ENCODE results near the gene IL16. TPM values are rescaled to one million over a fixed set of nuclear protein-coding genes. Genes with fewer than 3 reads are reported as not detected.

Gene IL16
- total RNA-seq, 4 donors from 2014 or later: 9.7 to 15.2 (median 10.9) TPM

- TF ChIP-seq CTCF (IDR thresholded peaks at IDR 0.05) (no peak), POLR2A (IDR thresholded peaks at IDR 0.05) (no peak)
- intact Hi-C loops (cut with DNase I; ENCODE audit: low total_unique reads): no loop called here
- WGBS, 2 donors: 84 to 86% methylated on average over 6 of the region's 6 CpGs
- DNase-seq (ENCODE audit: low spot score in 2 of 2): peak in 1 of 2 donors; percentile 71
- no peak overlapping the region for H3K4me3 ChIP-seq (ENCODE audit: low read depth, poor library complexity, severe bottlenecking)
These were observed 64.6 kb downstream of the IL16 start for GRCh38 chr15:81261172-81261811.

DNA sequence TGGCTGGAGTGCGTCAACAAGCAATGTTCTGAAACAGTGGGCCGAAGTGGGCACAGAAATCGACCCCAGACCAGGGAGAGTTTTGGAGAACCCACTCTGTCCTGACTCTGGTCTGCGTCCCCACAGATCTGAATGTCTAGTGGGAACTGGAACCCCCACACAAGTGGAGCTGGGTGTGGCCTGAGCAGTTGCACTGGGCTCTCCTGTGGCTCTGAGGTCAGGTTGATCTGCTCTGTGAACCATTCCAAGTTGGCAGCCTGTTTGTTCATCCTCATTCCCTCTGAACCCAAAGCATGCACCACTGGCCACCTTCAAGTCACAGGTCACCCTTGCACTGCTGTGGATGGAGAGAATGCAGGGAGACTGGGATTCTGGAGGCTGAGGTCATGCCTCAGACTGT is 66.8 kb downstream of the IL16 start:
- DNase-seq (ENCODE audit: low spot score in 2 of 2): peak in 1 of 2 donors; percentile 67
- H3K4me3 ChIP-seq (ENCODE audit: low read depth, poor library complexity, severe bottlenecking): no peak overlapping the region
- intact Hi-C loops (cut with DNase I; ENCODE audit: low total_unique reads): no loop called here
- 89 to 93% methylated on average over 4 of the region's 4 CpGs for WGBS, 2 donors
- TF ChIP-seq POLR2A (IDR thresholded peaks at IDR 0.05) (no peak), CTCF (IDR thresholded peaks at IDR 0.05) (no peak)

DNA sequence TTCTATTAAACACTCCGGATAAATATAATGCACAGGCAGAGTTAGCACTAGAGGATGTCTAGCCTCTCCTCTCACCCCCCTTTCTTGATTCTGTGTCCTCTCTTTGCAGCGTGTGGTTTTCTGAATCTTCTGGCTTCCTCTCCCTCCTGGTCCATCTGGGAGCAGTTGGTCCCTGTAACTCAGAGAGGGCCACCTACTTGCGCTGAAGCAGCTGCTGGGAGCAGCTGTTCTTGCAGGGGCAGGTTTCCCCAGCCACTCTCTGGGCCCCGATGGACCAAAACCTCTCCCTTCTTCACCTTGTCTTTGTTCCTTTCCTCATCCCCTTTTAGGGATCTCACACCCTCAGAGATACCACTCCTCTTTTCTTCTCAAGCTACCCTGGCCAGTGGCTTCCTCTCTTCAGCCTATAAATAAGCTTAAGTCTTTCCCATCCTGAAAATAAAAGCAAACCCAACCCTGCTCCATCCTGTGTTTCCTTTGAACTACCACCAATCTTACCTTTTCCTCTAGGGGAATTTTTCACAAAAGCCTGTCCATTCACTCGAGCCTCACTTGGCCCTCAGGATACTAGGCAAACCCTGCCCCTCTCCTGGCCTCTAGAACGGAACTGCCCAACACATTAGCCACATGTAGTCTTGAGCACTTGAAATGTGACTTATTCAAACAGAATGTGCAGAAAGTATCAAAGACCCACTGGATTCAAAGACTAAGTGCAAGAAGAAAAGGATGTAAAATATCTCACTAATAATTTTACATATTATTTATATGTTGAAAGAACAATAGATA is 67.6 kb downstream of the IL16 start:
- TF ChIP-seq CTCF (IDR thresholded peaks at IDR 0.05) (no peak), POLR2A (IDR thresholded peaks at IDR 0.05) (no peak)

DNA sequence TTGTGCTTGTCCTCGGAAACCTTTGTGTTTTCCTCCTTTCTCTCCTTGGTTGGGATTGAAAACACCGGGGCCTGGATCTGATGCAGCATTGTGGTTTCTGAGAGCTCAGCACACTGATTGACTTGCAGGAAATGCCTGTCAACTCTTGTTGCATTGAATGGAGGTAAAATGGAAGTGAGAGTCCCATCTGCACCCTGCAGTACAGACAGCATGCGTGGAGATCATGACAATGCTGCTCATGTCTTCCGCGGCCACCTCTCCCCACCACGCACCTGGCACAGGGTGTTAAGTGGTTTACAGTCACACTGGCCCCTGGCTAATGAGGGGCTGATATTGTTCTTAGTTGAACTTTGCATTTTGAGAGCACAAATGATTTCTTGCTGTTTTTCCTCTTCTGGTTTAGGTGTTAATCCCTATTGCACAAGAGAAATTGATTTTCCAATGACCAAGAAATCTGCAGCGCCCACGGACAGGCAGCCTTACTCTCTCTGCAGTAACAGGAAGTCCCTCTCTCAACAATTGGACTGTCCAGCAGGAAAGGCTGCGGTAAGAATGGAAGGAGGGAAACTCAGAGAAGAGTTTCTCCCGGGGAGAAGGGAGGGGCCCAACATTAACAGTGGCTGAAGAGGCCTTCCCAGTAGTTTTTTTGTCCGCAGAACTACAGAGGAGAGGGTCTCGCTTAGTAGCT is 68.7 kb downstream of the IL16 start:
- H3K4me3 ChIP-seq (ENCODE audit: low read depth, poor library complexity, severe bottlenecking): no peak overlapping the region

More for the DNA sequence above, 67.6 kb downstream of the IL16 start:
- 72 to 75% methylated on average over 6 of the region's 6 CpGs for WGBS, 2 donors
- intact Hi-C loops (cut with DNase I; ENCODE audit: low total_unique reads): no loop called here
- H3K4me3 ChIP-seq (ENCODE audit: low read depth, poor library complexity, severe bottlenecking): no peak overlapping the region
- DNase-seq (ENCODE audit: low spot score in 2 of 2): peak in 1 of 2 donors; percentile 62

More for the DNA sequence above, 68.7 kb downstream of the IL16 start:
- intact Hi-C loops (cut with DNase I; ENCODE audit: low total_unique reads): loop anchor here (5.0 kb wide), 1 partner anchor 158 kb away; no protein-coding TSS in a partner anchor
- 47 to 49% methylated on average over 12 of the region's 12 CpGs for WGBS, 2 donors
- peak in 1 of 2 donors; percentile 81 for DNase-seq (ENCODE audit: low spot score in 2 of 2)
- no peak for TF ChIP-seq POLR2A (IDR thresholded peaks at IDR 0.05)
- no peak for TF ChIP-seq CTCF (IDR thresholded peaks at IDR 0.05)
